NCI-H1694 treated with DMSO at 0.1 percent for 48 hours (cell line): ENCODE results near the gene TYW5.

Experiments
- DNase-seq: peaks from one replicate; lab custom pipeline; 2025; lab: John Stamatoyannopoulos, UW

Gene TYW5, protein sequence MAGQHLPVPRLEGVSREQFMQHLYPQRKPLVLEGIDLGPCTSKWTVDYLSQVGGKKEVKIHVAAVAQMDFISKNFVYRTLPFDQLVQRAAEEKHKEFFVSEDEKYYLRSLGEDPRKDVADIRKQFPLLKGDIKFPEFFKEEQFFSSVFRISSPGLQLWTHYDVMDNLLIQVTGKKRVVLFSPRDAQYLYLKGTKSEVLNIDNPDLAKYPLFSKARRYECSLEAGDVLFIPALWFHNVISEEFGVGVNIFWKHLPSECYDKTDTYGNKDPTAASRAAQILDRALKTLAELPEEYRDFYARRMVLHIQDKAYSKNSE

DNA sequence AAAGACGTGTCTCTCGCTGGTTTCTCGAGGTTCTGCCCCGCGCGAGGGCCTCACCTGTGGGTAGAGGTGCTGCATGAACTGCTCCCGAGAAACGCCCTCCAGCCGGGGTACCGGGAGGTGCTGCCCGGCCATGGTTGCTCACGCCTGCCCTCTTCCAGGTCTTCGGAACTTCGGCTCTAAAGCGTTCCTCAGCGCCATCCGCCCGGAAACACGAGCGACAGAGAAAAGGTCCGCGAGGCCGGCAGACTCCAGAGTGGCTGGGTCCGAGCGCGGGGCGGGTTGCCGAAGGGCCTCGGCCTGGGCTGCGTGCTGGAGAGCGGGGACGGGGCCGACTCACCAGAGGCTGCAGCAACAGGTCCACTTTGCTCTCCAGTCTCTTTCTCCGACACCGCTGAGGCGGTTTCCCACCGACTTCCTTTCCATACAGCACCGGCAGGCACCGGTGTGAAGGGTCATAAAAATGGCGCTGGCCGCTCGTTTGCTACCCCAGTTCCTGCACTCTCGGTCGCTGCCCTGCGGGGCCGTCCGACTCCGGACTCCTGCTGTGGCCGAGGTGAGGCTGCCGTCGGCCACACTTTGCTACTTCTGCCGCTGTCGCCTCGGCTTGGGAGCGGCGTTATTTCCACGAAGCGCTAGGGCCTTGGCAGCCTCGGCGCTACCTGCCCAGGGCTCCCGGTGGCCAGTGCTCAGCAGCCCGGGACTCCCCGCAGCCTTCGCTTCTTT, at the start of gene TYW5, which contains the start of gene MAIP1:
TSS of gene TYW5 (minus strand) at position 153 of the 723 bp plus-strand sequence. CDS start at position 132, 21 bp downstream.
TSS of gene MAIP1 (plus strand) at position 244 of the 723 bp plus-strand sequence. CDS start at position 461, 217 bp downstream.
- peak; percentile 85 for DNase-seq

- no peak for DNase-seq
Measured at GRCh38 chr2:200003444-200003843, 48.2 kb upstream of the TYW5 start.

GRCh38 chr2:200000444-200001163, 45.3 kb upstream of the TYW5 start:
- no peak for DNase-seq

DNA sequence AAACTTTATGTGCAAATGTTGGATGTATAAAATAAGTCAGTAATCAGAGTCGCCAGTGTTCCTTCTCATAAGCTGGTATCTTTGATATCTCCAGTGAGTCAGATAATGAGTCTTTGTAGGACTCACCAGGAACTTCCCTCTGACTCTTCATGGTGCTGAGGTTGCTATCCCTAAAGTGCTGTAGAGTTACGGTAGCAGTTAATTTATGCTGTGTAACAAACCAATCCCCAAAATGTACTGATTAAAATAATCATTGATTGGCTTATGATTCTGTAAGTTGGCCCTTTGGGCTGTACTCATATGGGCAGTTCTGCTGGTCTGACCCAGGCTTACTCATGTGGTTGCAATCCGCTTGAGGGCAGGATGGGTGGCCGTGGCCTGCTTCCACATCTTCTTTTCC, 43.9 kb upstream of the TYW5 start:
- DNase-seq: no peak

GRCh38 chr2:199997296-199997695, 42.0 kb upstream of the TYW5 start:
- DNase-seq: no peak

- DNase-seq: no peak
Measured at GRCh38 chr2:199994896-199995295, 39.6 kb upstream of the TYW5 start.

DNA sequence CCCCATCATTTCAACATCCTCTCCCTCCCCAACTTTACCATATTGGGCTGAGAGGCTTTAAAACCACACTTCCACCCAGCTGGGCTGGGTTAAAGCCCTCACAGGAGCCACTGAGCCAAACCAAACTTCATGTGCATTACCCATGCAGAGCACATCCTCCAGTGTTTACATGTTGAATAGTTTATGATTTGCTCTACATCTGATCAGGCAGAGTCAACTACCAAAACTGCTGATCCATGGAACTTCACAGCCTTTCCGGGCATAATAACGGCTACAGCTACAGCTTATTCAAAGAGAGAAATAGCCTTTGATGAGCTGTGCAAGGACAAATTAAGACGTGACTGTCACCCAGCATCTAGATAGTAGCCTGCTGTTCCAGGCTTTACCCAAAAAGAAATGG, 39.1 kb upstream of the TYW5 start:
- no peak for DNase-seq

- no peak for DNase-seq
Measured at GRCh38 chr2:199992296-199992695, 37.0 kb upstream of the TYW5 start.

DNA sequence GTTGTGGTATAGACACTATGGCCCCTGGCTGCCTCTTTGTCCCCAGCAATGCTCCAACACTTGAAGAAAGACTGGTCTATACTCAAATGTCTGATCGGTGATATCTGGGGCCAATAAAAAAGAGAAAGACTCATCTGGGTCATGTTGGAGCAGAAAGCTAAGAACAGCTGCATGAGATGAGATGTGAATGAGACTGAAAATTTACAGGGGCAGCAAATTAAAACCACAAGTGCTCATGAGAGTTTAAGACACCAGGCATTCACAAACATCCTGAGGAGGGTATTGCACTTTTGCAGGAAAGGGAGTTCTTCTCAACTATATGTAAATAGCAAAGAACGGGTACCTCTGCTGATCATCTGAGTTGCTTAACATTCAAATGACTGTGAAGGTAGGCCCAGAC, 36.4 kb upstream of the TYW5 start:
- no peak for DNase-seq

GRCh38 chr2:199989822-199990221, 34.5 kb upstream of the TYW5 start:
- DNase-seq: no peak

DNA sequence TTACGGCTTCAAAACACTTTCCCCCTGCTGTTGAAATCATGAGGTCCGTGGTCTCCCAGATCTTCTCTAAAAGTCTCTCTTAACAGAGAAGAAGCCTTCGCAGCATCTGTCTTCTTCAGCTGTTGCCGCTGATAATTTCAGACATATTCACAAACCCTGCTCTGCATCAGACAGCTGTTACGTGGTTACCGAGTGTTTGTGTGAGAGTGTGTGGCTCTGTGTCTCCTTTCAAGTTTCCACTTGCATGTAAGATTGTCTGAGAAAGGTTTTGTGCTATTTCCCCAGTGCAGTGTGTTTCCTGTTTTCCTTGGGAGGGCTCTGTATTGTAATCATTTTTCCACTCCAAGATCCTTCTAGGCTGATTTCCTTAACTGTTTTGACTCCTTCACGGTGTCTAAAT, 32.9 kb upstream of the TYW5 start:
- DNase-seq: peak; percentile 5

DNA sequence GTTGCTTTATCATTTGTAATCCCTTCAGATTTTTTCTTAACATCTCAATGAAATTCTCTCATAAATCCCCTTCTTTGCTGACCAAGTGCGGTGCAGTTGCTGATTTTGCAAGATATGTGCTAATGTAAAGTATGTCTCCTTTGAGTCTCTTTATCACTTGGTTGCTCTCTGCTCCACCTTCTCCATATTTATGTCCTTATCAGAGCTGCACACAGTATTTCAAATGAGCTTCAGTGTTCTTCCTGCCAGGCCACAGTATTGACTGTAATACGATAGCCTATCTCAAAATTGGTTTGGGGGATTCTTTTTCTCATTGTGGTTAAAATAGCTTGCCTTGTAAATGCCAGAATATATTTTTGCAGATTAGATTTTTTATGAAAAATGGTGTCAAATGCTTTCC, 32.3 kb upstream of the TYW5 start:
- DNase-seq: peak; percentile 12

- DNase-seq: peak; percentile 62
Measured at GRCh38 chr2:199985625-199986207, 30.4 kb upstream of the TYW5 start.

DNA sequence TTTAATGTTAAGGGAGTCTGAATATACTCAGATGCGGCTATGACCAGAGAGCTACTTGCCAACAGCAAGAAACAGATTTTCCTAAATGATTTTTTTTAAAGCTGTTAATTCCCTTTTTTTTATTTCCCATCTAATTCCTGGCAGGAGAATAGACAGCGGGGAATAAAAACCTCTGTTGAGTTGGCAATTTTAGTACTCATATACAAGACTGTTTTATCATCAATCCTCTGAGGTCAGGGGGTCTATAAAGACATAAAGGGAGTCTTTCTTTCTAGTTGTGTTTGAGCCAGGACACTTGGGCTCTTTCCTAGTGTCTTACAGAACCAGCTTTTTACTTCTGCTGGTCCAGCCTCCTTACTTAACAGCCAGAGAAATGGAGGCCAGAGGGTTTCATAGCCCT, 29.5 kb upstream of the TYW5 start:
- no peak for DNase-seq

- no peak for DNase-seq
Measured at GRCh38 chr2:199984159-199984558, 28.9 kb upstream of the TYW5 start.

DNA sequence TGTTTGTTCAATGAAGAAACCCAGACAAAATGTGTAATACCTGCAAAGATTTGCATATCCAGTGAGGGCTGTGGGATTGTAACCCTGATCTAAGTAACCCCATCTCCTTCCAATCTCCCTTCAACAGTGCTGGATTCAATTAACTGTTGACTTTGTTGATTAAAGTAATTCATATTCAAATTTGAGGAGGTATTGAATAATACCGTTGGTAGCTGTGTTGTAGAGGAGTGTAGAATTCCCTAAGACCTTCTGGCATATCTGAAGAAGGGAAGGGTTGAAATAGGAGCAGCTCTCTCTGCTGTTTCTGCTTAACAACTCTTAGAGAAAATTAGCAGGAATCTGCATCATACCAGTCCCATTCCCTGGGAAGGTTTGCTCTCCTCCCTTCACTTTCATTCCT, 28.2 kb upstream of the TYW5 start:
- no peak for DNase-seq

DNA sequence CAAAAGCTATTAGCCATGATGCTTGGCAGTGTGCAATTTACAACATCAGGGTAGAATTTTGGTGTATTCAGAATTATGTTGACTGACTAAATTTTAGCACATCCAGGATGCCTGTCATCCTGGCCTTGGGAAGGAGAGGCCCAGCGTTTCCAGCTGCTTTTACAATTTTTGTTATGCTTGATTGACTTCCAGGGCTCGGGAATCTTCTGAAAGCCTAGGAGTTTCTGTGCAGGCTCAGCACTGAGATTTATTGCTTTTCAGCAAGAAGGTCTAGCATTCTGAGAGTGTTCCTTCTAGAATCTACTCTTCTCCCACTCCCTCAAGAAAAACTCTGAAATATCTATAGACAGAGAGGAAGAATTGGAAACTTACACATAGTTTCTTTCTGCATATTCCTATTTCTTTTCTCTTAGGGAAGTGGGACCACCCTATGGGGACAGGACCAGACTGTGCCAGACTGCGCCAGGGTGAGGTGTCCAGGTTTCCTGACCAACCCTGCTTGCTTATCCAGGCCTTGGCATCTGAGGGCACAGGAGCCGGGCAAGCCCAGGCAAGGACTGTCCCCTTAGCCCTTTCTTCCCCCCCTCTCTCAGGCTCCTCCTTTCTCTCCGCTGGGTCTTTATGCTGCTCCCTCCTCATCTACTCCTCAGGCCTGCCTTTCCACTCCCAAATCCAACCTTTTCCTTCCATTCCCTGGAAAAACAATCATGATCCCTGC, 27.0 kb upstream of the TYW5 start:
- no peak for DNase-seq

GRCh38 chr2:199979832-199980628, 24.7 kb upstream of the TYW5 start:
- peak; percentile 63 for DNase-seq

DNA sequence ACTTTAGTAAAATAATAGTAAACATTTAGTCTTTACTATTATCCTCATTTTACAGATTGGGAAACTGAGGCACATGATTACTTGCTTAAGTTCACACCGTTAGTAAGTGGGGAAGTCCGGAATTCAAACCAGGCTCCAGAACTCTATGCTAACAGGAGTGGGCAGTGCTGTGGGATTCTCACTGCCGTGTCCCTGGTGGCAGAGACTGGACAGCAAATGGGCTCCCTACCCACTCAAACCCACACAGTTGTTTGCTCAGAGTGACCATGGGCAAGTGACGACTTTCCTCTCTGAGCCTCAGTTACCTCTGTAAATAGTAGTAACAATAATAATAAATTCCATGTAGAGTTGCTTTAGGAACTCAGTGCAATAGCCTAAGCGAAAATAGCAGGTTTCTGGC, 24.1 kb upstream of the TYW5 start:
- DNase-seq: no peak

DNA sequence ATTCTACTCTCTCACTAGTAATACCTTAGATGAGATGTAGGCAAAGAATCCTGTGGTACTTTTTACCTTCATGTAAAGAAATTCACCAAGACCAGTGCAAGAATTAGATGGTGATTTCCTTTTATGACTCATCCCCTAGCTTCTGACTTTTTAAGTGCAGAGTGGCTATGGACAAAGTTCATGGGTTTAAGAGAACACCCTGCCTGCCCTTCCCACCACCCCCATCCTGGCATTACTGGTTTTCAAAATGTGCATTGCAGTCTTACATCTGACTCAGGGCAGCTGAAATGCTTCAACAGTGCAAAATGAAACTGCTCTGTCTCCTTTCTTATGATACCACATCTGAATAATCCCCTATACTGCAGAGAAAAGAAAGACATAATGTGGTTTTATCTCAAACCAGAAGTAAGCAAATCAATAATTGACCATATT, 22.7 kb upstream of the TYW5 start:
- DNase-seq: no peak
